OCI-LY3 (cell line): ENCODE data around the gene PIEZO2.

Source experiments
- CTCF ChIP-seq: fragments of 200-600, 300-600 bp; sonication (generic); IDR thresholded peaks from 2 replicates; pipeline ENCODE4 v1.5.1; 2014; ENCODE audit warnings: antibody characterized with exemption, low read length, low read depth
- EZH2phosphoT487 ChIP-seq: fragments of 200-600 bp; shearing (Covaris generic); IDR thresholded peaks from 2 replicates; pipeline ENCODE4 v1.6.1; 2018; ENCODE audit warnings: antibody characterized with exemption, mixed run types, low read depth

- TF ChIP-seq CTCF (no peak), EZH2phosphoT487 (no peak)
Observed at GRCh38 chr18:10913919-10914318, 235.4 kb downstream of the PIEZO2 start.
